ENCODE results near the gene SLC16A11. TPM values are rescaled to one million over a fixed set of nuclear protein-coding genes. Genes with fewer than 3 reads are reported as not detected.
A peak's percentile ranks its signal among the peaks of the same experiment; 100 is the strongest.

Gene SLC16A11
- total RNA-seq, 1 donor from 2014 or later = 0.16 TPM

DNA sequence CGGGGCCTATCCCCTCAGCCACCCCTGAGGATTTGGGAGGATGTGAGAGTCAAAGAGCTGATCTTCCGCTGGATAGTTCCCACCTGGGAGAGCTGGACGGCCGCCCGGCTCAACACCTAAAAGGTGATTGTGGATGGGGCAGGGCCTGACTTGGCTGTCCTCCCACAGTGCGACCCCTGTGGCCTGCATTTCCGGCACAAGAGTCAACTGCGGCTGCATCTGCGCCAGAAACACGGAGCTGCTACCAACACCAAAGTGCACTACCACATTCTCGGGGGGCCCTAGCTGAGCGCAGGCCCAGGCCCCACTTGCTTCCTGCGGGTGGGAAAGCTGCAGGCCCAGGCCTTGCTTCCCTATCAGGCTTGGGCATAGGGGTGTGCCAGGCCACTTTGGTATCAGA, 16.6 kb downstream of the SLC16A11 start:
- peaks cover 6% of the 10 kb centered on the region for H3K9me3 Mint-ChIP-seq
- peaks cover 53% of the 10 kb centered on the region for H3K4me1 Mint-ChIP-seq
- no peak for DNase-seq
- intact Hi-C loops (cut with micrococcal nuclease) = no loop called here
- H3K27me3 Mint-ChIP-seq = no peaks in the 10 kb centered on the region
- H3K27ac Mint-ChIP-seq = peak overlapping the region; percentile 48
- no peak overlapping the region for H3K4me3 Mint-ChIP-seq
- H3K36me3 Mint-ChIP-seq (ENCODE audit: low read depth) = peaks cover 7% of the 10 kb centered on the region

DNA sequence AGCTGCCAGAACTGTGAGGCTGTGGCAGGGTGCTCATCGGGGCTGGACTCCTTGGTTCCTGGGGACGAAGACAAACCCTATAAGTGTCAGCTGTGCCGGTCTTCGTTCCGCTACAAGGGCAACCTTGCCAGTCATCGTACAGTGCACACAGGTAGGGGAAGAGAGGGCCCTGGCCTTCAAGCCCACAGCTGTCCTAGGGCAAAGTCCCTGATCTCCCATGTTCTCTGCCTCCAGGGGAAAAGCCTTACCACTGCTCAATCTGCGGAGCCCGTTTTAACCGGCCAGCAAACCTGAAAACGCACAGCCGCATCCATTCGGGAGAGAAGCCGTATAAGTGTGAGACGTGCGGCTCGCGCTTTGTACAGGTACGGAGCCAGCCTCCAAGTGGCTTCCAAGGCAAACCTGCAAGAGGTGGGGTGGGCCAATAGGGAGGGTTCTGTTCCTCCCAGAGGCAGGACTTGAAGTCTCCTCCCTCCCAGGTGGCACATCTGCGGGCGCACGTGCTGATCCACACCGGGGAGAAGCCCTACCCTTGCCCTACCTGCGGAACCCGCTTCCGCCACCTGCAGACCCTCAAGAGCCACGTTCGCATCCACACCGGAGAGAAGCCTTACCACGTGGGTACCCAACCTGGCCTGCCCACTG, 17.3 kb downstream of the SLC16A11 start:
- H3K27me3 Mint-ChIP-seq = no peaks in the 10 kb centered on the region
- no peak for DNase-seq
- peaks cover 7% of the 10 kb centered on the region for H3K36me3 Mint-ChIP-seq (ENCODE audit: low read depth)
- intact Hi-C loops (cut with micrococcal nuclease) = no loop called here
- peaks cover 6% of the 10 kb centered on the region for H3K9me3 Mint-ChIP-seq
- no peak overlapping the region for H3K27ac Mint-ChIP-seq
- no peak overlapping the region for H3K4me3 Mint-ChIP-seq
- peaks cover 52% of the 10 kb centered on the region for H3K4me1 Mint-ChIP-seq

DNA sequence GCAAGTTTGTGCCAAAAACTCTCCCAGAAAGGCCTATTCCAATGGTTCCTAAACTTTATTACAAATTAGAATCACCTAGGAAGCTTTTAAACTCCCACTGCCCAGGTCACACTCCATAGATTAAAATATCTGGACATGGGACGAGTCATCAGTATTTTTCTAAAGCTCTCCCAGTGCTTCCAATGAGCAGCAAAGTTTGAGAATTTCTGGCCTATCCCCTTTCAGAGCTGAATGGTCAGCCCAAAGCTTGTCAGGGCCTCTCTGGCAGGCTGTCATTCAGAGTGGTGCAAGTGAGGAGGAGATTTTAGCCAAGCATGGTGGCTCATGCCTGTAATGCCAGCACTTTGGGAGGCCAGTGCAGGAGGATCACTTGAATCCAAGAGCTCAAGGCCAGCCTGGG, 18.6 kb downstream of the SLC16A11 start:
- DNase-seq = no peak
- H3K4me1 Mint-ChIP-seq = peaks cover 59% of the 10 kb centered on the region
- H3K27me3 Mint-ChIP-seq = no peaks in the 10 kb centered on the region
- peaks cover 7% of the 10 kb centered on the region for H3K36me3 Mint-ChIP-seq (ENCODE audit: low read depth)
- H3K4me3 Mint-ChIP-seq = no peak overlapping the region
- H3K27ac Mint-ChIP-seq = no peak overlapping the region
- intact Hi-C loops (cut with micrococcal nuclease) = no loop called here
- peaks cover 6% of the 10 kb centered on the region for H3K9me3 Mint-ChIP-seq

DNA sequence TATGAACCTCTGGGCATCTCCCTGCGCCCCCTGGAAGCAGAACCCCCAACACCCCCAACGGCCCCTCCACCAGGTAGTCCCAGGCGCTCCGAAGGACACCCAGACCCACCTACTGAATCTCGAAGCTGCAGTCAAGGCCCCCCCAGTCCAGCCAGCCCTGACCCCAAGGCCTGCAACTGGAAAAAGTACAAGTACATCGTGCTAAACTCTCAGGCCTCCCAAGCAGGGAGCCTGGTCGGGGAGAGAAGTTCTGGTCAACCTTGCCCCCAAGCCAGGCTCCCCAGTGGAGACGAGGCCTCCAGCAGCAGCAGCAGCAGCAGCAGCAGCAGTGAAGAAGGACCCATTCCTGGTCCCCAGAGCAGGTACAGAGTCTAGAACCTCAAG, 19.5 kb downstream of the SLC16A11 start:
- no peaks in the 10 kb centered on the region for H3K27me3 Mint-ChIP-seq
- DNase-seq = no peak
- H3K9me3 Mint-ChIP-seq = peaks cover 6% of the 10 kb centered on the region
- H3K4me1 Mint-ChIP-seq = peaks cover 56% of the 10 kb centered on the region
- no peak overlapping the region for H3K4me3 Mint-ChIP-seq
- H3K27ac Mint-ChIP-seq = no peak overlapping the region
- intact Hi-C loops (cut with micrococcal nuclease) = no loop called here
- peaks cover 2% of the 10 kb centered on the region for H3K36me3 Mint-ChIP-seq (ENCODE audit: low read depth)

DNA sequence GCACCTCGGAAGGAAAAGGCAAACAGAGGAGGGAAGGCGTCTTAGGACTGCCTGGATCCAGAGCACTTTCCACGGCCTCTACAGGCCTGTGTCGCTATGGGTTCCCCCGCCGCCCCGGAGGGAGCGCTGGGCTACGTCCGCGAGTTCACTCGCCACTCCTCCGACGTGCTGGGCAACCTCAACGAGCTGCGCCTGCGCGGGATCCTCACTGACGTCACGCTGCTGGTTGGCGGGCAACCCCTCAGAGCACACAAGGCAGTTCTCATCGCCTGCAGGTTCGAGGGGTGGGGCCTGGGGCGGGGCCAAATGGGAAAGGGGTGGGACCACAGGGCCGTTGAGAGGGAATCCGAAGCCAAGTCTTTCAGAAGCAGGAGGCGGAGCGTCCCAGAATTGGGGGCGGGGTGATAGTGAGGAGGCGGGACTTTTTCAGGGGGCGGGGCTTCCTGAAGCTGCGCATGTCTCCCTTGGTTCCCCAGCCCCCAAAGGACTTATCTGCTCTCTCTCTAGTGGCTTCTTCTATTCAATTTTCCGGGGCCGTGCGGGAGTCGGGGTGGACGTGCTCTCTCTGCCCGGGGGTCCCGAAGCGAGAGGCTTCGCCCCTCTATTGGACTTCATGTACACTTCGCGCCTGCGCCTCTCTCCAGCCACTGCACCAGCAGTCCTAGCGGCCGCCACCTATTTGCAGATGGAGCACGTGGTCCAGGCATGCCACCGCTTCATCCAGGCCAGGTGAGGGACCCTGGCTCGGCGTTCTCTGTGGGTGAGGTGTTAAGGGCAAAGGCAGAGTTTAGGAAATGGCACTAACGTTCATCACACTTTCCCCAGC, 20.1 kb downstream of the SLC16A11 start:
- no peaks in the 10 kb centered on the region for H3K36me3 Mint-ChIP-seq (ENCODE audit: low read depth)
- peak; percentile 98 for DNase-seq
- peaks cover under 1% of the 10 kb centered on the region for H3K9me3 Mint-ChIP-seq
- H3K27me3 Mint-ChIP-seq = no peaks in the 10 kb centered on the region
- peak overlapping the region; percentile 59 for H3K27ac Mint-ChIP-seq
- H3K4me3 Mint-ChIP-seq = peak overlapping the region; percentile 68
- intact Hi-C loops (cut with micrococcal nuclease) = loop anchor here (1.0 kb wide), 2 partner anchors 8 to 12 kb away; no protein-coding TSS in a partner anchor
- H3K4me1 Mint-ChIP-seq = peaks cover 54% of the 10 kb centered on the region

DNA sequence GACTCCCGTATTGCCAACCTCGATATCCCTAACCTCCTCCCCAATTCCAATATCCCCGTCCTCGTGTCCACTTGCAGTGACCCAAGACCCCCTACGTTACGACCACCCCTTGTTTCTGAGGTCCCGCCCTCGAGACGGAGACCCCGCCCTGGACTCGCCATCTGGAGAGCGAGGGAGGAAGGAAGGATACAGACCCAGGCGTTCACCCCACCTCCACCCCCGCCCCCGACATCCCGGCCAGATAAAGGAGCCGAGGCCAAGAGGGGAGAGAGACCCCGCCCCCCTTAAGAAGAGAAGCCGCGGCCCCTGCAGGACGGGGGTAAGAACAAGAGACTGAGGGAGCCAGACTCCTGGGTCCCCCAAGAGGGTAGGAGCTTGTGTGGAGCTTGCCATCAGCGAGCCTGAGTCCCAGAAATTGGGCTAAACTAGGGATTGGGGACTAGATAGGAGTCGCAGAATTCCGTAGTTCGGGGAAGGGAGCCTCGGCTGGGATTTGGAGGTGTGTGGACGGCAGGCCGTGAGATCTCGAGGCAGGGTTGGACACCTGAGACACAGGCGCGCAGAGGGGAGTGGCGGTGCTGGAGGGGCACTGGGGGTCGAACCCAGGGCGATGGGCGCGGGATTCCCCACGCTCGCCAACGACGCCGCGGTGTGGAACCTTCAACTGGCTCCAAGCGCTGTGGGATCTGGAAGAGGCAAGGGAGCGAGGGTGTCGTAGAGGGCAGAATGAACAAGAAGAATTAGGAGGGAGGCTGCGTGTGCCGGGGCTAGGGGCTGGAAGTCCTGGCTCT, 20.9 kb downstream of the SLC16A11 start, which contains the start of gene BCL6B:
TSS of gene BCL6B (plus strand) at position 270 of the 791 bp plus-strand sequence. CDS start 622 bp downstream, outside the sequence.
- H3K4me3 Mint-ChIP-seq = peak within 1 kb of the TSS; percentile 68
- H3K27me3 Mint-ChIP-seq = no peaks in the 10 kb centered on the region
- peaks cover 56% of the 10 kb centered on the region for H3K4me1 Mint-ChIP-seq
- H3K27ac Mint-ChIP-seq = peak within 1 kb of the TSS; percentile 59
- H3K9me3 Mint-ChIP-seq = no peaks in the 10 kb centered on the region
- peak; percentile 66 for DNase-seq
- intact Hi-C loops (cut with micrococcal nuclease) = loop anchor here (1.0 kb wide), 3 partner anchors 8 to 112 kb away; no protein-coding TSS in a partner anchor
- no peaks in the 10 kb centered on the region for H3K36me3 Mint-ChIP-seq (ENCODE audit: low read depth)

DNA sequence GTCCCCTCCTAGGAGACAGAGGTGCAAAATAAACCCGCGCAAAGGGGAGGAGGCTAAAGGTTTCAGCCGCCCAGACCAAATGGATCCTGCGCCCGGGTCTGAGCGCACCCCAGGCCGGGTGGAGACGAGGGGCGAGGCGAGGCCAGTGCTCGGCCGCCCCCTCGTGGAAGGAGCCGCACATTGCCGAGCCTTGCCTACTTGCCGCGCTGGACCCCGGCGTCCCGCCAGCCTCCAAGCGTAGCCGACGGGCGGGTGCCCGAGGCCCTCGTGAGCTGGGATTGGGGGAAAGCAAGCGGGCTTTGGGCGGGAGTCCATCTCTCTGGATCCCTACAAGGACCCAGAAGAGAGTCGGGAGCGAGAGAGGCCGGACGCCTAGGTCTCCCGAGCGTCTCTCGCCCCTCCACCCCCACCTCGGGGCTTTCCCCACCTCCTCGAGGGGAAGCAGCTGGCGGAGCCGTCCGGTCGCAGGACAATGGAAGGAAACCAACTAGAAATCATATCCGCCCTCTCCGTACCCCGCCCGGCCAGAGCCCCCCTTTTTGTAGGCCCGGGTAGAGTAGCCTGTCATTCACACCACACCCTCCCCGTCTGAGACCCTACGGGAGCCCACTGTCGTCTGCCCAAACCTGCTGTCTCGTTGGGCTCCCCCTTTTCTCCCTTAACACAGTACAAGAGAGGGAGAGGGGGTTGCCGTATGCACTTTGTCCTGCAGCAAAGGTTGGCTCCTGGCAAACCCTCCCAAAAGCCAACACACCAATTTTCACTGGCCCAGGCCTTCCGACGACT, 21.7 kb downstream of the SLC16A11 start:
- H3K36me3 Mint-ChIP-seq (ENCODE audit: low read depth) = peaks cover 7% of the 10 kb centered on the region
- H3K4me1 Mint-ChIP-seq = peaks cover 64% of the 10 kb centered on the region
- H3K4me3 Mint-ChIP-seq = peak overlapping the region; percentile 68
- intact Hi-C loops (cut with micrococcal nuclease) = loop anchor here (1.0 kb wide), 1 partner anchor 111 kb away; no protein-coding TSS in a partner anchor
- no peaks in the 10 kb centered on the region for H3K9me3 Mint-ChIP-seq
- no peaks in the 10 kb centered on the region for H3K27me3 Mint-ChIP-seq
- H3K27ac Mint-ChIP-seq = peak overlapping the region; percentile 59
- DNase-seq = peak; percentile 95

DNA sequence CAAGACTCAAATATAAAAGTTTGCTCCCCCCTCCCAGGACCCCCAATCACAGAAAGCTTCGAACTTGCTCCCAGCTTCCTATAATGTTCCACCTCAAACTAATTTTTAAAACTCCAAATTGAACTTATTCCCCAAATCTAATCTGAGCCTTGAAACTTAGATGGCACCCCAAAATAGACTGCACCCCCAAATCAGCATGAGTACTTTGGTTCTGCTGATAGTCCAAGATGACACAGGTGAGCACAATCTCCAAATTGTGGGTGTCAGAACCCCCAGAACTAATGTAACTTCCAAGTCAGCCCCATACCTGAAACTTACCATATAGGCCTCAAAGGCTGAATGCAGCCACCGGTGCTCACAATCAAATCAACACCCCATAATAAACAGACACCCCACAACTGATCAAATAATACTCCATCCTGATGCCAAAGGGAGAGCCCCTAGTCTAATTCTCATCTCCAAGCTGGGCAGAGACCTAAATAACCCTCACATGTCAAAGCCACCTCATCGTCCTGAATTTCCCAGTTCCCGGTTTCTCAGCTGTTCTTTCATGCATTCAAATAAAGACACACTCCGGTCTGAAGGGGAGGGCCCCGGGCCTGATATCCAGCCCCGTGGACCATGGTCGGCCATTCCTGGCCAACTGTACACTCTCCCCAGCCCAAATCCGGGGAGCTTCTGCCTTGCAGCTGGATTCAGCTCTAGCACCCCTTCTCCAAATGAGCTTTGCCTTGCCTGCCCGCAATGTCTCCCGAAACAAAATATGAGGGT, 22.8 kb downstream of the SLC16A11 start:
- Mint-ChIP-seq H3K4me1 (peaks cover 75% of the 10 kb centered on the region), H3K27ac (peak overlapping the region; percentile 10), H3K4me3 (peak overlapping the region; percentile 68), H3K27me3 (no peaks in the 10 kb centered on the region), H3K36me3 (ENCODE audit: low read depth) (peaks cover 14% of the 10 kb centered on the region), H3K9me3 (no peaks in the 10 kb centered on the region)
- intact Hi-C loops (cut with micrococcal nuclease) = no loop called here
- no peak for DNase-seq

DNA sequence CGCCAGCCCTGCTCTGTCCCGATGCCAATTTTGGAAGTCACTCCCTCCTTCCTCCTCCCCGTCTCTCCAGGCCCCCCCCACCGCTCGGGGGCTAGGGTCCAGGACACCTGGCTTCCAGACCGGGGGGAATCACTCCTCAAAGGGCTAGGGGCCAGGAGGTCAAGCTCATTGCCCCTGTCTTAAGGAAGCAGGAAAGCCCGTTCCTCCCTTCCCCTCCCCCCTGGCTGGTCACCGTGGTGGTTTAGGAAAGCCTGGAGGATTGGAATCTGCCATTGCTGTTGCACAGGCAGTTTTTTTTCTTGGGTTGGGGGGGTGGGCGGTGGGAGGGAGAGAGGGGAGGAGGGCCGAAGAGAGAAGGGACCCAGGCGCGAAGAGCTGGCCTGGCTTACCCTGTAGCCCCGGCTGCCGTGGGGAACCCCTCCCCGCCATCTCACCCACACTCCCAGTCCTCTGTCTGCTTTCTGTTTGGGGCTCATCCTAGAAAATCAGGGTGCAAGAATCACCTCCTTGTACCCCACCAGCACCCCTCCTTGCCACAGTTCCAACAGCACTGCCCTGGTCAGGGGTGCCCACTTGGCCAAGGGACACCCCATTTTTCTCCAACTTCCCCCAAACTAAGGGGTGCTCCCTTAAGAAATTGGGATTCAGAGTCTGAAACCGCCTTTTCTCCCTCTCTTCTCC, 23.9 kb downstream of the SLC16A11 start:
- intact Hi-C loops (cut with micrococcal nuclease) = loop anchor here (10.0 kb wide), 1 partner anchor 265 kb away; the partner anchor contains the start of gene XAF1
- Mint-ChIP-seq H3K36me3 (ENCODE audit: low read depth) (peaks cover 18% of the 10 kb centered on the region), H3K4me1 (peaks cover 85% of the 10 kb centered on the region), H3K27ac (no peak overlapping the region), H3K4me3 (peak overlapping the region; percentile 19), H3K27me3 (no peaks in the 10 kb centered on the region), H3K9me3 (no peaks in the 10 kb centered on the region)
- no peak for DNase-seq

DNA sequence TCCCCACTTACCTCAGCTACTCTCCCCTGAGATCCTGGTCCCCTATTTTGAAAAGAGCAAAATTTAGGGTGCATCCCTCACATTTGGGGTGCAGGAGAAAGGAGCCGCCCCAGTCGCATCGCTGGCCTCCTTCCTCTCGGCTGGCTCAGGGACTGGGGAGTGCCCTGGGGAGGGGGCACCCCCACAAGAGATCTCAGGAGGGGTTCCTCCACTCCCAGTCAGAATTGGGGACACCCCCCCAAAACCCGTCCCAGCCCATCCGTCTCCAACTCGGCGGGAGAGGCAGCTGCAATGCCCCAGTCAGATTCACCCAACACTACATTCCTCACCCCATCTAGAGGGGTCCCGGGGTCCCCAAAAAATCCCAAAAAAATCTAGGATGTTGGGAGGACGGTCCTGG, 24.5 kb downstream of the SLC16A11 start:
- H3K36me3 Mint-ChIP-seq (ENCODE audit: low read depth) = peaks cover 20% of the 10 kb centered on the region
- no peak for DNase-seq
- H3K9me3 Mint-ChIP-seq = no peaks in the 10 kb centered on the region
- H3K27me3 Mint-ChIP-seq = no peaks in the 10 kb centered on the region
- no peak overlapping the region for H3K4me3 Mint-ChIP-seq
- peaks cover 82% of the 10 kb centered on the region for H3K4me1 Mint-ChIP-seq
- H3K27ac Mint-ChIP-seq = no peak overlapping the region
- intact Hi-C loops (cut with micrococcal nuclease) = loop anchor here (10.0 kb wide), 1 partner anchor 265 kb away; the partner anchor contains the start of gene XAF1

DNA sequence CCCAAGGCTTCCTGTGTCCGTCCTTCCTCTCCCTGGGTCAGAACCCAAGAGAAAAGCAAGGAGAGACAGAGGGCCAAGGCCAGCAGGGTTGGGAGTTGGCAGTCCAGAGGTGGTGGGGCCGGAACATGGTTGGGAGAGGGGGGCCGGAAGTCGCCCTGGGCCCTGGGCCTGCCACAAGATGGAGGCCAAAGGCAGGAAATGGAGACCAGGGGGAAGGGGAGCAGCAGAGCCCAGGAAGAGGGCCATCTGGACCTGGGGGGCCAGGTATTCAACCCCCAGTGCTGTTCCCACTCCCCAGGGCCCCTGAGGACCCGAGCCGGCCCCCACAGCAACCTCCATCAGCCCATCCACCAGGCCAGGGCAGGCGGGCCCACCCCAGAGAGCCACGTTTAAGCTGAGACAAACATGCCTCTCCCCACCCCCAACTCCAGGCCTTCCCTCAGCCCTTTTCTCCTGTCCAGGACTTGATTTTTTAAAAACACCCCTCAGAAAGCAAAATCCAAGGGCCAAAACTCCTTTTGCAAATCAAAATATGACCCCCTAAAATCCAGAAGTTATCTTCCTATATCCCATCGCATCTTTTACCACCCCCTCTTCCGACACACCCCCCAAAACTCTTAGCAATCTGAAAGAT, 25.4 kb downstream of the SLC16A11 start:
- no peak overlapping the region for H3K4me3 Mint-ChIP-seq

More for the DNA sequence above, 25.4 kb downstream of the SLC16A11 start:
- intact Hi-C loops (cut with micrococcal nuclease) = loop anchor here (10.0 kb wide), 1 partner anchor 264 kb away; the partner anchor contains the start of gene XAF1
- H3K36me3 Mint-ChIP-seq (ENCODE audit: low read depth) = peaks cover 29% of the 10 kb centered on the region
- no peak for DNase-seq
- H3K4me1 Mint-ChIP-seq = peaks cover 74% of the 10 kb centered on the region
- H3K27ac Mint-ChIP-seq = peak overlapping the region; percentile 50
- no peaks in the 10 kb centered on the region for H3K9me3 Mint-ChIP-seq
- no peaks in the 10 kb centered on the region for H3K27me3 Mint-ChIP-seq

Measured in activated CD4-positive, alpha-beta T cell treated with anti-CD3 and anti-CD28 coated beads, Interleukin-2, amount 10 ng/mL, durations not matched to agents 24 days and 14 days (primary cell).